ENCODE measurements around the gene C16orf96. TPM values are rescaled to one million over a fixed set of nuclear protein-coding genes. Genes with fewer than 3 reads are reported as not detected.

C16orf96 gene
- total and polyA plus RNA-seq, 2 donors (not counting 1 experiment from before 2014, with no cell fraction given): 0.31 to 0.79 TPM

- H3K4me1 Mint-ChIP-seq: peaks cover 29% of the 10 kb centered on the region
- H2AFZ ChIP-seq (ENCODE audit: insufficient read depth, low read depth, low read length, poor library complexity, severe bottlenecking): no peak overlapping the region
- H3K79me2 ChIP-seq (ENCODE audit: control insufficient read depth, insufficient read depth, low read length): peaks cover 37% of the 10 kb centered on the region
- H3K9me3 Mint-ChIP-seq (ENCODE audit: insufficient read depth): no peaks in the 10 kb centered on the region
- H3K4me3 Mint-ChIP-seq: peak overlapping the region; percentile 89
- peak overlapping the region in 4 of 5 experiments; percentile 49 to 81 (median 74) for H3K4me3 ChIP-seq (ENCODE audit: control extremely low read depth in 1 of 5, extremely low read depth in 1 of 5, insufficient read depth in 1 of 5, low read depth in 2 of 5, low read length in 4 of 5)
- H4K20me1 ChIP-seq (ENCODE audit: control insufficient read depth, insufficient read depth, low read length, poor library complexity, severe bottlenecking): peaks cover 50% of the 10 kb centered on the region
- peak overlapping the region; percentile 78 for H3K9ac ChIP-seq (ENCODE audit: low read length)
- peak overlapping the region; percentile 46 for H3K27ac Mint-ChIP-seq
- H3K27ac ChIP-seq (ENCODE audit: low read length in 2 of 2): no peak overlapping the region
- H3K4me1 ChIP-seq (ENCODE audit: control insufficient read depth in 2 of 2, insufficient read depth in 2 of 2, low read length in 2 of 2): peaks cover 28 to 39% of the 10 kb centered on the region in 2 donors
- peaks cover 0 to 7% of the 10 kb centered on the region in 2 experiments for H3K36me3 ChIP-seq (replicated peaks in 1 of 2; ENCODE audit: control extremely low read depth in 1 of 2, control insufficient read depth in 1 of 2, extremely low read depth in 1 of 2, insufficient read depth in 2 of 2, low read length in 1 of 2)
- H3K9me3 ChIP-seq (ENCODE audit: control extremely low read depth in 1 of 3, control insufficient read depth in 2 of 3, insufficient read depth in 1 of 3, low read length in 2 of 3): peaks cover 0 to 9% (median 0%) of the 10 kb centered on the region in 3 donors
- H3K4me2 ChIP-seq (replicated peaks; ENCODE audit: low read depth, low read length, poor library complexity, severe bottlenecking): peak overlapping the region; percentile 99
- no peaks in the 10 kb centered on the region for H3K27me3 Mint-ChIP-seq
- no peak for DNase-seq
- TF ChIP-seq CTCF (IDR thresholded peaks at IDR 0.05) (no peak), EZH2 (IDR thresholded peaks at IDR 0.05; ENCODE audit: borderline replicate concordance, insufficient read depth, low read depth, low read length, poor library complexity, severe bottlenecking) (no peak)
- H3K27me3 ChIP-seq (replicated peaks in 1 of 4; ENCODE audit: control extremely low read depth in 1 of 4, control insufficient read depth in 3 of 4, insufficient read depth in 4 of 4, low read length in 3 of 4): no peaks in the 10 kb centered on the region
- intact Hi-C loops (cut with micrococcal nuclease): loop anchor here (10.0 kb wide), 2 partner anchors 498 to 1348 kb away; partner anchors contain the start of gene ADCY9
- no peak for ATAC-seq (ENCODE audit: low read depth)
- 89% methylated on average over 11 of the region's 14 CpGs for WGBS (ENCODE audit: insufficient coverage)
- ChIA-PET CTCF (interaction anchor here (1.0 to 5.4 kb wide), 3 partner anchors 13 to 107 kb away, joined by 3 to 50 read pairs (median 3); partner anchors contain the start of gene MGRN1), POLR2A (no interaction called here)
These were observed 57.0 kb downstream of the C16orf96 start for GRCh38 chr16:4612977-4613635.
